Fibroblast of pulmonary artery (primary cell): ENCODE measurements around the gene DLG5.

Source experiments
- DNase-seq: peaks from one replicate; pipeline ENCODE4 v3.0.0-alpha.2; 2010; ENCODE audit warnings: low read depth
- H3K4me3 ChIP-seq: replicated peaks from 2 replicates; pipeline ENCODE4 v1.5.1; 2011; ENCODE audit warnings: low read depth, mild to moderate bottlenecking, control low read depth, low read length, moderate library complexity
- TF ChIP-seq, protein P1 (sequence below): IDR thresholded peaks from 2 replicates; pipeline ENCODE4 v1.5.1; 2011; ENCODE audit warnings: mild to moderate bottlenecking, control low read depth, low read length, inconsistent platforms; ENCODE audit errors: missing control alignments

The DLG5 gene

DNA sequence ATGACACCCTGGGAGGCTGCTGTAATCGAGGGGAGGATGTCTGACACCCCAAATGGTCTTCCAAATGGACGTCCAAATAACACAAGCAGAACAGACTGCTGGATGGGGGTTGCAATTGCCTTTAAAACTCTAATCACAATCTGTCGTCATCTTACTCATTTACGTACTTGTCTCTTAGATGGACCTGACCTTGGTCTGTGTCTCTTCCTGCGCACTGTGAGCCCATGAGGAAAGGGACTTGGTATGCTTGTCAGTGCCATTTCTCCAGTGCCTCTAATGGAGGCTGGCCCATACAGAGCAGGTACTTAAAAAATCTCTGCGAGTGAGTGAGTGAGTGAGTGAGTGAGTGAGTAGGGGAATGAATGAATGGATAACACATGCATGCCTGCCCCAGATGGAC lies 93.3 kb downstream of the DLG5 start:
- DNase-seq, result no peak
- TF ChIP-seq, protein P1, sequence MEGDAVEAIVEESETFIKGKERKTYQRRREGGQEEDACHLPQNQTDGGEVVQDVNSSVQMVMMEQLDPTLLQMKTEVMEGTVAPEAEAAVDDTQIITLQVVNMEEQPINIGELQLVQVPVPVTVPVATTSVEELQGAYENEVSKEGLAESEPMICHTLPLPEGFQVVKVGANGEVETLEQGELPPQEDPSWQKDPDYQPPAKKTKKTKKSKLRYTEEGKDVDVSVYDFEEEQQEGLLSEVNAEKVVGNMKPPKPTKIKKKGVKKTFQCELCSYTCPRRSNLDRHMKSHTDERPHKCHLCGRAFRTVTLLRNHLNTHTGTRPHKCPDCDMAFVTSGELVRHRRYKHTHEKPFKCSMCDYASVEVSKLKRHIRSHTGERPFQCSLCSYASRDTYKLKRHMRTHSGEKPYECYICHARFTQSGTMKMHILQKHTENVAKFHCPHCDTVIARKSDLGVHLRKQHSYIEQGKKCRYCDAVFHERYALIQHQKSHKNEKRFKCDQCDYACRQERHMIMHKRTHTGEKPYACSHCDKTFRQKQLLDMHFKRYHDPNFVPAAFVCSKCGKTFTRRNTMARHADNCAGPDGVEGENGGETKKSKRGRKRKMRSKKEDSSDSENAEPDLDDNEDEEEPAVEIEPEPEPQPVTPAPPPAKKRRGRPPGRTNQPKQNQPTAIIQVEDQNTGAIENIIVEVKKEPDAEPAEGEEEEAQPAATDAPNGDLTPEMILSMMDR, result no peak
- no peak overlapping the region for H3K4me3 ChIP-seq

DNA sequence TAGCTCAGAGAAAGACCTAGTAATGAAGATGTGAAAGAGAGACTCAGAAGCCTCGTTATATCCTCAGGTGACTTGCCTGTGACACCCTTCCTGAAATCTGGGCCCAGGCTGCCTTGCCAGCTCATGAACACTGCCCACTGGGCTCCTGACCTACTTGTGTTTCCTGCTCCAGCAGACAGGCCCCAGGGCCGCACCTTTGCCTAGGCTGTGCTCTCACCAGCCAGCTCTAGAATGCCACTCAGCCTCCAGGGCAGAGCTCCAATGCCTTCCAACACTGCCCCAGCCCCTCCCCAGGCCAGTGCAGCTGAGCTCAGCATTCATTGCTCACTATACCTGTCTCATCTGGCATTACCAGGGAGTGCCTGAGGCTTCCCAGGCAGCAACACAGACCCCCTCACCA lies 94.3 kb downstream of the DLG5 start:
- TF ChIP-seq, protein P1, result no peak
- DNase-seq, result no peak
- H3K4me3 ChIP-seq, result no peak overlapping the region

DNA sequence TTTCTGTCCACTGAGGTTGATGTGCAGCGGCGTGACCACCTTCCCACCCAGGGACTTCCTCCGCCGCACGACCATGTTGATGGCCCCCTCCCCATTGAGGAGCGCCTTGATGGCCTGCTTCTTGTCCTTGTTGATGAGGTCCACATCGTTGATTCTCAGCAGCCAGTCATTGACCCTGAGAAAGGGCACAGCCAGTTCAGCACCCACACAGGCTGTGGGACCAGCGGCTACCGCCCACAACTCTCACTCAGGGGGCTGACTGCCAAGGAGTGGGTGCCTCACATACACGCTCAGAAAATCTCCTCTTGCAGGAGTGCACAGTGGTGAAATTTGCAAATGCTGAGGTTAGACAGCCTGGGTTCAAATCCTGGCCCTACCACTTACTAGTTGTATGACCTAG lies 97.2 kb downstream of the DLG5 start:
- H3K4me3 ChIP-seq, result no peak overlapping the region
- no peak for DNase-seq
- TF ChIP-seq, protein P1, result no peak

DNA sequence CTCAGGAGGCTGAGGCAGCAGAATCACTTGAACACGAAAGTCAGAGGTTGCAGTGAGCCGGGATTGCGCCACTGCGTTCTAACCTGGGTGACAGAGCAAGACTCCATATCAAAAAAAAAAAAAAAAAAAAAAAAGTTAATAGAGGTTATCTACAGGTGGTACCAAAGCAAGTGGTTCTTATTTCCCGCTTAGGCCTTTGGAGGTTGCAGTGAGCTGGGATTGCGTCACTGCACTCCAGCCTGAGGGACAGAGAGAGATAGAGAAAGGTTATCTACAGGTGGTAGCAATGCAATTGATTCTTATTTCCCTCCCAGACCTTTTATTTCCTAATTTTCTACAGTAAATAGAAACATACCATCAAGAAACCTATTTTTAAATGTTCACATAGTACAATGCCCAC lies 98.2 kb downstream of the DLG5 start:
- DNase-seq, result no peak
- TF ChIP-seq, protein P1, result no peak
- H3K4me3 ChIP-seq, result no peak overlapping the region

DNA sequence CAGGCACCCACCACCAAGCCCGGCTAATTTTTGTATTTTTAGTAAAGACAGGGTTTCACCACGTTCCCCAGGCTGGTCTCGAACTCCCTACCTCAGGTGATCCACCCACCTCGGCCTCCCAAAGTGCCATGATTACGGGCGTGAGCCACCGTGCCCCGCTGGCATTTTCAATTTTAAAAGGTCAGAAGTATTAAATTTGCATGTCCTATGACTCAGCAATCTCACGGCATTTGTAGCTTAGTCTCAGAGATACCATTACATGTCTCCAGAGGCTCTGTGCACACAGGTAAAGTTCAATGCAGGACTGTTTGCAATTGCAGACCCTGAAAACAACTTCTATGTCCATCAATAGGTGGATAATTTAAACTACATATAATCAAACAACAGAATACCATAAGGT lies 99.2 kb downstream of the DLG5 start:
- no peak for DNase-seq
- H3K4me3 ChIP-seq, result no peak overlapping the region
- TF ChIP-seq, protein P1, result no peak

DNA sequence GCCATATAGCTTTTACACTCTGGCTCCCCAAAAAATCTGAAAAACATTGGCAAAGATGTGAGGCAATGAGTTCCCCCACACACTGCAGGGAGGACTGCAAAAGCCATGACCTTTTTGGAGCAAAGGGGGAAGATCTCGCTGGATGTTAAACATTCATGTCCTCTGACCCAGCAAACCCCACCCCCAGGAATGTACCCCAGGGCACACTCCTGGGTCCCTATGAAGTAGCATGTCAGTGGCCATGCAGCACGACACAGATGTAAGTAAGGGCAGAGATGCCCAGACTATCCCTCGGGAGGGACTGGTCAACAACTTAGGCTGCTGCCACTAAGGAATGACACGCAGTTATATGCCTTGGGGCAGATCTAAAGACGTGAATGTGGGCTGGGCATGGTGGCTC lies 100.6 kb downstream of the DLG5 start:
- no peak overlapping the region for H3K4me3 ChIP-seq
- TF ChIP-seq, protein P1, result no peak
- DNase-seq, result no peak

DNA sequence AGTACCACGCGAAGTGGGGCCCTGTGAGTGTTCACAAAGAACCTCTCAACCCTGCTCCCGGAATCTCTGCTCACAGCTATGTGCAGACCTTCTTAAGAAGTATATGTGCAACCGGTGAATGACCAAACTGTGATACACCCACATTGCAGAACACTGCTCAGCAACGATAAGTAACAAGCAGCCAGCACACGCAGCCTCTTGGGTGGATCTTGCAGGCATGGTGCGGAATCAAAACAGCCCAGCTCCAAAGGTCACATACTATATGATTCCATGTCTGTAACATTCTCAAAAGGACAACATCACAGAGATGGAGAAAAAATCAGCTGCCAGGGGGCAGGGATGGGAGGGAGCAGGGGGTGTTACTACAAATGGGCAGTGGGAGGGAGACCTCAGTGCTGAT lies 101.6 kb downstream of the DLG5 start:
- TF ChIP-seq, protein P1, result no peak

More for the DNA sequence above, 101.6 kb downstream of the DLG5 start:
- DNase-seq, result no peak
- H3K4me3 ChIP-seq, result no peak overlapping the region
